ENCODE results near the gene CAV2.

Gene CAV2

DNA sequence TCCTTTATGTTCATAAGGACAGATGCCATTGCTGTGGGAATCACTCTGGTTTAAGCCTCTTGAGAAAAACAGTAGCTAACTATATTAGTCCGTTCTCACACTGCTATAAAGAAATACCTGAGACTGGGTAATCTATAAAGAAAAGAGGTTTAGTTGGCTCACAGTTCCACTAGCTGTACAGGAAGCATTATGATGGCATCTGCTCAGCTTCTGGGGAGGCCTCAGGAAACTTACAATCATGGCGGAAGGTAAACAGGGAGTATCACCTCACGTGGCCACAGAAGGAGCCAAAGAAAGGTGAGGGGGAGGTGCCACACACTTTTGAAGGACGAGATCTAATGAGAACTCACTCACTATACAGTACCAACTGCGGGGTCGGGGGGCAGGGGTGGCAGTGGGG, 2.9 kb upstream of the CAV2 start:
- DNase-seq = no peak

DNA sequence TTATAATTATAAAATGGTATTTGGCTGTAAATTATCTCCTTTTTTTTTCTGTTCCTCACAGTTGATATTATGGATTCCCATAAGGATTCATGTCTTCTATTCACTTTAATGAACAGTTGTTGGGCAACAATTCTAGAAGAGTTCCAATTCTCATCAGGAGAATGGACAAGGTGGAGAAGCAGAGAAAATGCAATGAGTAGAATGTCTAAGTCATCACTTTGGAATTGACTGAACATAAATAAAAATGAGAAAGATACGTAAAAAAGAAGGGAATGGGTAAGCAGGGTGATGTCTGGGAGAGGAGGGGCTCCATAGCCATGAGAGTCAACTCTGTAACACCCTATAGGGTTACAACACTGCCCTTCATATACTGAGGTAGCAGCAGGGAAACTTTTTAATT, 1.8 kb upstream of the CAV2 start:
- no peak for DNase-seq

DNA sequence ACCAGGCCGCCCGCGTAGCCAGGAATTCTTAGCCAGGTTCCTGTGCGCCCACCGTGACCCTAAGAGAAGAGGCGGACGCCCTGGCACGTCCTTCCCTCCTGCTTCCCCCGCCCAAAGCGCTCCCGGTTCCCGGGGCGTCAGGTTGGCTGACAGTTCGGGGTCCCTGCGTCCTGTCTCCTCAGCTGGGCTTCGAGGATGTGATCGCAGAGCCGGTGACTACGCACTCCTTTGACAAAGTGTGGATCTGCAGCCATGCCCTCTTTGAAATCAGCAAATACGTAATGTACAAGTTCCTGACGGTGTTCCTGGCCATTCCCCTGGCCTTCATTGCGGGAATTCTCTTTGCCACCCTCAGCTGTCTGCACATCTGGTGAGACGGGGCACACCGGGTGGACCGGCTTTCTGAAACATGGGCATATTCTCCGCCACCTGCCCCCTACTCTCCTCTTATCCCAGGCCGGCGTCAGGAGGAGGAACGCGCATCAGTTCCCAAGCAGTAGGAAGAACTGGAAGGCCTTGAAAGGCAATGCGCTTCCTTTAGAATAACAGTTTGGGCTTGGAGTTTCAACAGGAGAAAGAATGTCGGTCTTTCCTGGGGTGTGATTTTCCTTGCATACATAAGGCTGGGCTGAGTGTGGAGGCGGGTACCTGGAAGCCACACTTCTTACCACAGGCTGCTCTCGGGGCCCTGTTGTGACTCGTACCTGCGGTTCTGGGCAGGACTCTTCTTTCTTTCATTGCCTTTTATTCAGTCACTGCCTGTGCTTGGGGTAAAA, 728 bp downstream of the CAV2 start:
- peak in 3 of 14 donors; percentile 13 to 17 (median 15) for DNase-seq

DNA sequence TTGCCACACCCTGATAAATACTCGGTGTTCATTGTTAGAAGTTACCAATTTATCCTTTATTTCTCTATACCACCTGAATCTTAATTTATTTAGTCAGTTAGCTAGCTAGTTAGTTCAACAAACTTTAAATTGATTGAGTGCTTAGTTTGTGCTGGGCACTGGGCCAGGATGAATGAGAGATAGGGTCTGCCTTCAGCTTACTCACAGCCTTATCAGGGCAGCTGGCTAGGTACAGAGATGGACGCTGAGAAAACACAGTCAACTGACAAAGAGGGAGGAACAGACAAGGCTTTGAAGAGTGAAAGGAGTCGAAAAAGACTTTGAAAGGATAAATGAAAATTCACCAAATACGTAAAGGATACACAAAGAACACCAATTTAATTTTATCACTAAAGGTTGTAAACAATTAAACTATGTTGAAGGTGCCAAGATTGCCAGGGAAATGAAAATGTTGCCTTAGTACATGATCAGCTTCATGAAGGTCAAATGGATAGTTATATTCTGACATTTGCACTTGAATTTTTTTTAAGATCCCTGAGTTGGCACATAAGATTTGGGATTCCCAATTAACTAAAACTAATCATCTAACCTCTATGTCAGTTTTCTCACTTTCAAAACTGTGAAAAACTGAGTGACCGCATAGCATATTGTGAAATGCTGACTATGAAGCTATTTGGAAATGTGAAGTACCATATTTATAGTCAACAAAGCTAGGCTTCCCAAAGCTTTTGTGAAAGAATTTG, 2.1 kb downstream of the CAV2 start:
- no peak for DNase-seq

DNA sequence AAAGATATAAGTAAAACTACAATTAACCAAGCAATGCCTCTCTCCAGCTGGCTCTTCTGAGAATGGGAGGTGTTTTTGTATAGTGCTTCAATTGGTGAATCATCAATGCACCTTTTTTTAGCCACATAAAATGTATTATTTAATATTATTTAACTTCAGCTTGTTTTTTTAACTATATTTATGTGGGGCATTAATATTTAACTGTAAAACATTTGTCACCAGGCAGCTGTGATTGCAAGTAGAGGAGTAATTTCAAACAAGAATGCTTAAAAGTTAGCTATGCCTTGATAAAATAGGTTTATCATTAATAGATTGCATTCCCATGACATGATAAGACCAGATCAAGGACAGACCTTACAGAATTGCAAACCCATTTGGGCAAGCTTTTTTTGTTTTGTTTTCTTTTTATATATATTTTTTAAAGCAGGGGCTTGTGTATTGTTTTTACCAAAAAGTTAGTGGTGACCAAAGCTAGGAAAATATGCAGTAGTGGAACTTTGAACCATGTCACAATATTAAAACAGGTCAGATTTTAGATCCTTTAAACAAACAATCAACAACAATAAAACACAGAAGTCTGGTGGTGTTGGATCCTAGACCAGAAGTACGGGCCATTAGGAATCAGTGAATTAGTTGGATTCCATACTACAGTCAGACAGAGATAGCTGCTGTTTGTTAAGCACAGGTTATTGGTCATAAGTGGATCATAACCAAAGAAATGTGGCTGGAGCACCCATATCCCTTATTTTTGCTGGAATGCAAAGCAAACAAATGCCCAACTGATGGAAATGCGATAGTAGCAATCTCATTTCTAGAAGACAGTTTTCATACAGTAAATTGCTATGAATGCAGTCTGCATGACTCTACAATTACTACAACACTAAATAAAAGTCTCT, 2.9 kb downstream of the CAV2 start:
- DNase-seq = no peak

GRCh38 chr7:116503835-116504234, 4.3 kb downstream of the CAV2 start:
- no peak for DNase-seq

GRCh38 chr7:116505278-116505677, 5.7 kb downstream of the CAV2 start:
- no peak for DNase-seq

GRCh38 chr7:116505823-116506222, 6.3 kb downstream of the CAV2 start:
- DNase-seq = no peak

DNA sequence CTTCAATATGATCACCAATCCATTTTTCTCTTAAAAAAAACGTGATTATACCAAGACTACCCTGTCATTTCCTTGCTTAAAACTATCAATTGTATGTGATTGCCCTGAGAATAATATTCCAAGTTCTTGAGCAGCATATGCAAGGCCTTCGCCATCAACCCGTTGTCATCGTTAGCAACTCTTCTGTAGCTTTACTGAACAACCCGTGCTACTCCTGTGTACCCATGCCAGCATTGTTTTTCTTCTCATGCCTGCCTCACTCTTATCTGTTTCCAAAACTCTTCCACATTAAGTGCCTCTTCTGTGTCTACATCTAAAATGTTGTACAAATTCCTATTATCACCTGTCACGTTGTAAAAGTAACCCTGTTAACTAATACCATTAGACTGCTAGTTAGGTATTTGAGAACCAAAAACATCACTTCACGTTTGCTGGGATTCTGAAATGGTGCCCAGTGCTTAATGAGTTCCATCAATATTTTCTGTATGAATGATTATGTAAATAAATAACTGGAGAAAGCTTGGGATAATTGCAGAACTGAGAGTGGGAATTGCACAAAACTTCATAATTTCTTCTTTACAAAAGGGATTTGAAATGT, 10.5 kb downstream of the CAV2 start:
- DNase-seq = no peak

- DNase-seq = no peak
Measured at GRCh38 chr7:116510795-116511194, 11.3 kb downstream of the CAV2 start.

DNA sequence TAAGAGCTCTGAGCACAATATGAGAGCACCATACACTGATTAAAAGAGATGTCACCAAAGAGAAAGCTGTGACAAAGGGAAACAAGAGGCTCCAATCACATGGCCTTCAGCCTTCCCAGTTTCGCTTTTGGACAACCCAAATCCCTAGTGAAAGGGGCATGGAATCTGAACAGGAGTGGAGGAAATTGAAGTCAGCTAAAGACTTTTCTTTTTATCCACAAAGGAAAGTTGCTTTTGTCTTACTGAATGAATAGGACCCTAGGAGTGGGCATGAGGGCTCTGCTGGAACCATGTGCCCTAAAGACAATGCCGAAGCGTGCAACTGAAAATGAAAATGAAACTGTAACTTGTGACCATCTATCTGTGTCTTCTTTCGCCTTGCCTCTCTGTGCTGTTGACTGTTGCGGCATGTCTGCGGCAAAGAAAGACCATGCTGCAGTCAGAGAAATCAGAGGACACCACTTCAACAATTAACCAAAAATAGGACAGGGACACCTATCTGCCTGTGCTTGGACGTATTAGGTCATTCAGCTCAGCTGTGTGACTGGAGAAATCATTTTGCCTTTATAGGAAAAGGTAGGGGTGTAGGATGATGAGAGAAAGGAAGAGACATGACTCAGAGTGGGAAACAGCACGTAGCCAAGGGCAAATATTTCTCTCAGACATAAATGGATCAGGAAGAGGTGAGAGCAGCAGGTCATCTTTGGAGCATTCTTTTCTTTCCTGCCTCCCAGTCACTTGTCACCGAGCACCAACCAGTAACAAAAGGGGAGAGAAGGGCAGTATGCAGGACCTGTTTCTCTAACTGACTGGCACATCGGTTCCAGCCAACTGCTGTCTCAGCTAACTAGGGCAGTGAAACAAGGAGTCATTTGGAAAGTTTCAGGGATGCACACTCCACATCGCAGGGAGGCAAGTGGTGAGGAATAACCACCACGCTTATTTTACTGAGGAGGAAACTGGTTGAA, 12.3 kb downstream of the CAV2 start:
- DNase-seq = peak in 6 of 14 donors; percentile 4 to 40 (median 26)

GRCh38 chr7:116512520-116513188, 13.1 kb downstream of the CAV2 start:
- no peak for DNase-seq

- DNase-seq = no peak
Measured at GRCh38 chr7:116515584-116515983, 16.0 kb downstream of the CAV2 start.

GRCh38 chr7:116516324-116516723, 16.8 kb downstream of the CAV2 start:
- DNase-seq = no peak

- DNase-seq = no peak
Measured at GRCh38 chr7:116517626-116518025, 18.1 kb downstream of the CAV2 start.

DNA sequence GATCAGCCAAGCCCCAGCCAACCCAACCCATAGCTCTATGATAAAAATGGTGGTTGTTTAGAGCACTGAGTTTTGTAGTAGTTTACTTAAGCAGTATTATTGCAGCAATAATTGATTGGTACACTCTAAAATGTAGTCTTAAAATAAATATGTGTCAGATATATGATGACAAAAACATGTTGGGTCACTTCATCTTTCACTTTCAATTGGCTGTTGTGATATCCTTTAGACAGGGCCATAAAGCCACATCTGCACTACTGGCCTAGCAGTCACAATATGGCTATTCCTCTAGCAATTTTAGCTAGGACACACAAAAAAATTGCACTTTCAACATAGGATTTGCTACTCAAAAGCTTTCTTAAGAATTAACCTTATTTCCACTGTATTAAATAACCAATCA, 19.4 kb downstream of the CAV2 start:
- DNase-seq = no peak

DNA sequence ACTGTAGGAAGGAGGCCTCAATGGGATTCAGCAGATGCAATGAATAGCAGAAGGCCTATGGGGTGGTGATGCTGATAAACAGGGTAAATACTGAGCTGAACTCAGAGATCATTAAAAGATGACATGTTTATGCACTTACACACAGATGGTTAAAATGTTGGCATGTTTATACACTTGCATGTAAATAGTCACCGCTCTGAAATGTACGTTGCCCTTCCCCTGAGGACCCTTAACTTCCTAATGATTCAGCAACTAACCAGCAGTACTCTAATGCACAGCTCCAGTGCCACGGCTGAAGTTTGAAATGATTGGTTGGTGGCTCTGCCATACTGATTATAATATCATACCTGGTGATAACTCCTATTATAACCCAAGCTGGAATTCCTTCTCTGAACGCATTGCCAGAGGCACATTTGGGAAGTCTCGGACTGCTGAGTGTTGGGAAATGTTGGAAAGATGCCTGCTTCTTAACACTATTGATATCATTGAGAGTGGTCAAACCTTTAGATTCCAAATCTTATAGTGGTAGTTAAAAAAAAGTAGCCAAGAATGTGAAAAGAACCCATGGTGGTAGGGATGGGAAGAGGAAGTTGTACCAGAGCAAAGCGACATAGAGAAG, 21.6 kb downstream of the CAV2 start:
- DNase-seq = no peak

DNA sequence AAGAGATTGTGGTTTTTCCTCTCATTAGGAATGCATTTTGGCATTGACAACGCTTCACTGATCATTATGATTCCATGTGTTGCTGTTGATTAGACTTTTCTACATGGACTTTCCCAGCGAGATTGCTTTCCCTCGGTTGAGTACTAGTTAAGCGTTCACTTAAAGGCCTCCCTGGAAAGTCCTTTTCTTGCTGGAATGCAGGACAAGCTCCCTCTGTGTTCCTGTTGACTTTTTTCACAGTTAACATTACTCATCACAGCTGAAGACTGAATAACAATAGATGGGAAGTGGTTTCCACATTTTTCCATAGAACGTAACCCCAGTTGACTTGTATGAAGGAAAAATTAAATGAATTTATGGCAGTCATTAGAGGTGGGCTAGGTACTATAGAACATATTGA, 22.7 kb downstream of the CAV2 start:
- DNase-seq = no peak

GRCh38 chr7:116524221-116524608, 24.7 kb downstream of the CAV2 start:
- no peak for DNase-seq

DNA sequence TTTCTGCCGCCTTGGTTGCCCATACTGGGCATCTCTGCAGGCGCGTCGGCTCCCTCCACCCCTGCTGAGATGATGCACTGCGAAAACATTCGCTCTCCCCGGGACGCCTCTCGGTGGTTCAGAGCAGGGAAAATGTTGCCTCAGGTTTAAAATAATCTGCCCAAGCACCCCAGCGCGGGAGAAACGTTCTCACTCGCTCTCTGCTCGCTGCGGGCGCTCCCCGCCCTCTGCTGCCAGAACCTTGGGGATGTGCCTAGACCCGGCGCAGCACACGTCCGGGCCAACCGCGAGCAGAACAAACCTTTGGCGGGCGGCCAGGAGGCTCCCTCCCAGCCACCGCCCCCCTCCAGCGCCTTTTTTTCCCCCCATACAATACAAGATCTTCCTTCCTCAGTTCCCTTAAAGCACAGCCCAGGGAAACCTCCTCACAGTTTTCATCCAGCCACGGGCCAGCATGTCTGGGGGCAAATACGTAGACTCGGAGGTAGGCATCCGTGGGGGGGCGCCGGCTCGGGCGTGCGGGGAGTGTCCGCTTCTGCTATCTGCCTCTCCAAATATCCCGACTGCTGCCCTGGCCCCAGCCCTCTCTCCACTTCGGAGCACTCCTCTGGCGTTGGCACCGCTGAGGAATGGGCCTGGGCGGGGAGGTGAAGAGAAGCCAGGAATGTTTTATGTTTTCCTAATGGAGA, 25.2 kb downstream of the CAV2 start, which contains the start of gene CAV1:
CAV1 (plus strand) TSS at position 428 of the 689 bp plus-strand sequence; CDS start at position 455, 27 bp downstream.
- DNase-seq = peak in 5 of 14 donors; percentile 6 to 32 (median 19)
